ENCODE measurements around the gene FAM53B. TPM values are rescaled to one million over a fixed set of nuclear protein-coding genes. Genes with fewer than 3 reads are reported as not detected.

FAM53B gene
- total RNA-seq, 1 donor from 2014 or later: 53.4 TPM

DNA sequence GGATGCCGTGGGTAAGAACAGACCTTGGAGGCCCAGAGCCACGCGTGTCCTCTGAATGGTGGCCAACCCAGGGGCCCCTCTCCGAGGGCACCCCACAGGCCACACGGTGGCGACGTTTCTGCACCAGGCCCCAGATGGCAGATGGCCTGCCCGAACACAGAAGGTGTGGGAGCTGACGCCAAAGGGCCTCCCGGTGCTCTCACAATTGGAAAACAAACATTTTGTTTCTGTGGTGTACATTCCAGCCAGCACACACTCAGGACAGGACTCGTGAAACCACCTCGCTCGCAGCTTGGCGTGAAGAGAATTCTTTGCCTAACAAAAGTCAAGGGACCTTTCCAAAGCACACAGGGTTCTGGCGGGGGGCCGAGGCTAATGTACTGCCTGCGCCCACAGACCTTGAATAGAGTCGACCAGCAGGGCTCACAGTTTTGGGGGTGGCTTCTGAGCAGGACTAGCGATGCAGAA is 112.1 kb downstream of the FAM53B start:
- DNase-seq: peak; percentile 62
- Histone ChIP-seq H3K4me3 (no peak overlapping the region), H3K9me3 (replicated peaks) (peaks cover 5% of the 10 kb centered on the region), H3K4me1 (peaks cover 82% of the 10 kb centered on the region), H3K27ac (replicated peaks) (peak overlapping the region; percentile 66), H3K27me3 (ENCODE audit: low read depth) (no peaks in the 10 kb centered on the region), H3K36me3 (peaks cover 5% of the 10 kb centered on the region)
- intact Hi-C loops (cut with micrococcal nuclease): no loop called here
- TF ChIP-seq, protein P1, sequence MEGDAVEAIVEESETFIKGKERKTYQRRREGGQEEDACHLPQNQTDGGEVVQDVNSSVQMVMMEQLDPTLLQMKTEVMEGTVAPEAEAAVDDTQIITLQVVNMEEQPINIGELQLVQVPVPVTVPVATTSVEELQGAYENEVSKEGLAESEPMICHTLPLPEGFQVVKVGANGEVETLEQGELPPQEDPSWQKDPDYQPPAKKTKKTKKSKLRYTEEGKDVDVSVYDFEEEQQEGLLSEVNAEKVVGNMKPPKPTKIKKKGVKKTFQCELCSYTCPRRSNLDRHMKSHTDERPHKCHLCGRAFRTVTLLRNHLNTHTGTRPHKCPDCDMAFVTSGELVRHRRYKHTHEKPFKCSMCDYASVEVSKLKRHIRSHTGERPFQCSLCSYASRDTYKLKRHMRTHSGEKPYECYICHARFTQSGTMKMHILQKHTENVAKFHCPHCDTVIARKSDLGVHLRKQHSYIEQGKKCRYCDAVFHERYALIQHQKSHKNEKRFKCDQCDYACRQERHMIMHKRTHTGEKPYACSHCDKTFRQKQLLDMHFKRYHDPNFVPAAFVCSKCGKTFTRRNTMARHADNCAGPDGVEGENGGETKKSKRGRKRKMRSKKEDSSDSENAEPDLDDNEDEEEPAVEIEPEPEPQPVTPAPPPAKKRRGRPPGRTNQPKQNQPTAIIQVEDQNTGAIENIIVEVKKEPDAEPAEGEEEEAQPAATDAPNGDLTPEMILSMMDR (IDR thresholded peaks at IDR 0.05; ENCODE audit: borderline replicate concordance): peak; percentile 72

DNA sequence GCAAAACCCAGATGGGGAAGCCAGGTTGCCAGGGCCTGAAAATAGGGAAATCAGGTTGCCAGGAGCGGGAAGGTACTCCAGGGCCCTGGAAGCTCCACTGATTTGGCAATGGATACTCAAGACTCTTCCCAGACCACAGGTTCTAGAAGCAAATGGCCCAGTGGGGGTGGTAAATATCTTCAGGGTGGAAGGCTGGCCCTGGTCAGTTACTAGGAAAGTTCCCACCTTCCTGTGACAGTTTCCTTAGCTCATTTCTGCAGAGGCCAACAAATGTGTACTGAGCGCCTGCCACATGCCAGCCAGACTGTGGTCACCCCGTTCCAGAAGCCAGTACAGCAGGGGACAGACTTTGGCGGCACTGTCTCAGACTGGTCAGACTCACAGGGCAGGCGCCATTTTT is 113.6 kb downstream of the FAM53B start:
- no peak overlapping the region for H3K4me3 ChIP-seq
- intact Hi-C loops (cut with micrococcal nuclease): no loop called here
- peak overlapping the region; percentile 66 for H3K27ac ChIP-seq (replicated peaks)
- TF ChIP-seq, protein P1 (IDR thresholded peaks at IDR 0.05; ENCODE audit: borderline replicate concordance): no peak
- H3K27me3 ChIP-seq (ENCODE audit: low read depth): no peaks in the 10 kb centered on the region
- peaks cover 5% of the 10 kb centered on the region for H3K36me3 ChIP-seq
- H3K4me1 ChIP-seq: peaks cover 82% of the 10 kb centered on the region
- DNase-seq: no peak
- H3K9me3 ChIP-seq (replicated peaks): peaks cover 5% of the 10 kb centered on the region

DNA sequence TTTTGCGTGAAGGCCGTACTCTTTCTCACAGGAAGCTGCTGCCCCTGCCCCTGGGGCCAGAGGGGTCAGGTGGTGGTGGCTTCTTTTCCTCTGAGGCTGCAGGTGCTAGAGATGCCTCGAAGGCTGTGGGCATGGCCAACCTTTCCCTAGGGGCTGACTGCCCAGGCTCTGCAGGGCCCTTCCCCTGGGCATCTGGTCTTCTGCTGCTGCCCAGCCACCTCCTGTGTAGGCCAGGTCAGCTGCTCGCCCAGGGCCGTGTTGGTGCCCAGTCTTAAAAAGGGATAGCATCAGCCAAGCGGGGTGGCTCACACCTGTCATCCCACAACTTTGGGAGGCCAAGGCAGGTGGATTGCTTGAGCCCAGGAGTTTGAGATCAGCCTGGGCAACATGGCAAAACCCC is 114.3 kb downstream of the FAM53B start:
- Histone ChIP-seq H3K27me3 (ENCODE audit: low read depth) (no peaks in the 10 kb centered on the region), H3K36me3 (peaks cover 5% of the 10 kb centered on the region), H3K9me3 (replicated peaks) (peaks cover 5% of the 10 kb centered on the region), H3K4me1 (peaks cover 86% of the 10 kb centered on the region), H3K4me3 (no peak overlapping the region), H3K27ac (replicated peaks) (peak overlapping the region; percentile 66)
- intact Hi-C loops (cut with micrococcal nuclease): loop anchor here (5.0 kb wide), 1 partner anchor 112 kb away; the partner anchor contains the start of gene FAM53B
- DNase-seq: no peak
- TF ChIP-seq, protein P1 (IDR thresholded peaks at IDR 0.05; ENCODE audit: borderline replicate concordance): no peak

DNA sequence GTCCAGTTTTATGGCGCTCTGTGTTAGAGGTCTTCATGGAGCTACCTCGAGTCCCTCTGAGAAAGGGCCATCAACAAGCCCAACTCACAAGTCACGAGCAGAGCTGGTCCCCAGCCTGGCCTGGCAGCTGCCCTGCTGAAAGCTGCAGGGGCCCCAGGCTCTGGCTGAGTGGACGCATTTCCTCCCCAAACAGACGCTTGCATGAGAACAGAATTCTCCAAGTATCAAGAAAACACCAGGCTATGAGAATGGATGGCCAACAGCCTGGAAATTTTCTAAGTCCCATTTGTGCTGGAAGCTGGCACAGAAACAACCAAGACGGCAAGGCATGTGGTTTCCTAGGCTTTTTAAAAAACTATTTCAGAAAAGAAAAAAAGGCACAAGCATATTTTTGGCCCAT is 114.8 kb downstream of the FAM53B start:
- TF ChIP-seq, protein P1 (IDR thresholded peaks at IDR 0.05; ENCODE audit: borderline replicate concordance): no peak
- Histone ChIP-seq H3K9me3 (replicated peaks) (peaks cover 1% of the 10 kb centered on the region), H3K36me3 (peaks cover 3% of the 10 kb centered on the region), H3K27ac (replicated peaks) (peak overlapping the region; percentile 66), H3K4me1 (peaks cover 90% of the 10 kb centered on the region), H3K4me3 (no peak overlapping the region), H3K27me3 (ENCODE audit: low read depth) (no peaks in the 10 kb centered on the region)
- intact Hi-C loops (cut with micrococcal nuclease): loop anchor here (5.0 kb wide), 1 partner anchor 113 kb away; the partner anchor contains the start of gene FAM53B
- no peak for DNase-seq

DNA sequence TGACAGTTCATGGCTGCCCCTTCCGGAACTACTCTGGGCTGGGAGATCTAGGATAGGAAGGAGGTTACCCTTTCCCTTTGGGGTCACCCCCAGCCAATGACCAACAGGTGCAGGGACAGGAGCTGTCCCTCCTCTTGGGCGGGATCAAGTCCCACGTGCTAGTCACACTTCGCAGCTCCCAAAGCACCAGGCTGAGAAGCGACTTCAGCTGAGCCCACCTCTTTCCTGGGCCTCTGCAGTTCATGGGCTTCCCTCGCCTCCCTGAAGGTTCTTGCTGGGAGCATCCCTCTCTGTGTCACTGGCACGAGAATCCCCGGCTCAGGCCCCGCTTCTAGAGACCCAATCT is 115.5 kb downstream of the FAM53B start:
- DNase-seq: no peak
- no peaks in the 10 kb centered on the region for H3K36me3 ChIP-seq
- intact Hi-C loops (cut with micrococcal nuclease): loop anchor here (5.0 kb wide), 1 partner anchor 114 kb away; the partner anchor contains the start of gene FAM53B
- peak overlapping the region; percentile 66 for H3K27ac ChIP-seq (replicated peaks)
- no peaks in the 10 kb centered on the region for H3K9me3 ChIP-seq (replicated peaks)
- peaks cover 98% of the 10 kb centered on the region for H3K4me1 ChIP-seq
- TF ChIP-seq, protein P1 (IDR thresholded peaks at IDR 0.05; ENCODE audit: borderline replicate concordance): no peak
- no peak overlapping the region for H3K4me3 ChIP-seq
- H3K27me3 ChIP-seq (ENCODE audit: low read depth): no peaks in the 10 kb centered on the region
